ENCODE data around the gene RBM33.

The RBM33 gene

GRCh38 chr7:155803418-155804376, 159.2 kb downstream of the RBM33 start:
- Histone ChIP-seq H3K27me3 (ENCODE audit: control insufficient read depth in 1 of 2, insufficient read depth in 2 of 2, low read length in 2 of 2) (peaks cover 20 to 74% of the 10 kb centered on the region in 2 donors), H3K36me3 (ENCODE audit: insufficient read depth, low read length) (no peaks in the 10 kb centered on the region), H3K4me3 (ENCODE audit: low read depth in 1 of 2, low read length in 2 of 2) (no peak overlapping the region), H3K4me1 (ENCODE audit: insufficient read depth, low read length) (peaks cover 10% of the 10 kb centered on the region), H3K9ac (ENCODE audit: low read length) (no peak overlapping the region), H3K9me3 (ENCODE audit: low read length) (no peaks in the 10 kb centered on the region), H3K27ac (ENCODE audit: low read depth, low read length) (no peak overlapping the region)

GRCh38 chr7:155804431-155804831, 160.0 kb downstream of the RBM33 start:
- no peak overlapping the region for H3K27ac ChIP-seq (ENCODE audit: low read depth, low read length)
- no peaks in the 10 kb centered on the region for H3K9me3 ChIP-seq (ENCODE audit: low read length)
- H3K4me3 ChIP-seq (ENCODE audit: low read depth in 1 of 2, low read length in 2 of 2): peak overlapping the region in 1 of 2 donors; percentile 36
- H3K36me3 ChIP-seq (ENCODE audit: insufficient read depth, low read length): no peaks in the 10 kb centered on the region
- H3K27me3 ChIP-seq (ENCODE audit: control insufficient read depth in 1 of 2, insufficient read depth in 2 of 2, low read length in 2 of 2): peaks cover 24 to 81% of the 10 kb centered on the region in 2 donors
- no peak overlapping the region for H3K9ac ChIP-seq (ENCODE audit: low read length)
- peaks cover 10% of the 10 kb centered on the region for H3K4me1 ChIP-seq (ENCODE audit: insufficient read depth, low read length)

GRCh38 chr7:155804897-155805825, 160.7 kb downstream of the RBM33 start:
- H3K4me1 ChIP-seq (ENCODE audit: insufficient read depth, low read length): peaks cover 10% of the 10 kb centered on the region
- H3K9ac ChIP-seq (ENCODE audit: low read length): no peak overlapping the region
- H3K27me3 ChIP-seq (ENCODE audit: control insufficient read depth in 1 of 2, insufficient read depth in 2 of 2, low read length in 2 of 2): peaks cover 25 to 79% of the 10 kb centered on the region in 2 donors
- H3K27ac ChIP-seq (ENCODE audit: low read depth, low read length): no peak overlapping the region
- no peaks in the 10 kb centered on the region for H3K36me3 ChIP-seq (ENCODE audit: insufficient read depth, low read length)
- no peaks in the 10 kb centered on the region for H3K9me3 ChIP-seq (ENCODE audit: low read length)
- peak overlapping the region; percentile 23 to 36 for H3K4me3 ChIP-seq (ENCODE audit: low read depth in 1 of 2, low read length in 2 of 2)

GRCh38 chr7:155805826-155806095, 161.3 kb downstream of the RBM33 start:
- peak overlapping the region; percentile 23 to 36 for H3K4me3 ChIP-seq (ENCODE audit: low read depth in 1 of 2, low read length in 2 of 2)
- H3K36me3 ChIP-seq (ENCODE audit: insufficient read depth, low read length): no peaks in the 10 kb centered on the region
- peaks cover 10% of the 10 kb centered on the region for H3K4me1 ChIP-seq (ENCODE audit: insufficient read depth, low read length)
- H3K9ac ChIP-seq (ENCODE audit: low read length): no peak overlapping the region
- no peak overlapping the region for H3K27ac ChIP-seq (ENCODE audit: low read depth, low read length)
- peaks cover 25 to 79% of the 10 kb centered on the region in 2 donors for H3K27me3 ChIP-seq (ENCODE audit: control insufficient read depth in 1 of 2, insufficient read depth in 2 of 2, low read length in 2 of 2)
- no peaks in the 10 kb centered on the region for H3K9me3 ChIP-seq (ENCODE audit: low read length)

DNA sequence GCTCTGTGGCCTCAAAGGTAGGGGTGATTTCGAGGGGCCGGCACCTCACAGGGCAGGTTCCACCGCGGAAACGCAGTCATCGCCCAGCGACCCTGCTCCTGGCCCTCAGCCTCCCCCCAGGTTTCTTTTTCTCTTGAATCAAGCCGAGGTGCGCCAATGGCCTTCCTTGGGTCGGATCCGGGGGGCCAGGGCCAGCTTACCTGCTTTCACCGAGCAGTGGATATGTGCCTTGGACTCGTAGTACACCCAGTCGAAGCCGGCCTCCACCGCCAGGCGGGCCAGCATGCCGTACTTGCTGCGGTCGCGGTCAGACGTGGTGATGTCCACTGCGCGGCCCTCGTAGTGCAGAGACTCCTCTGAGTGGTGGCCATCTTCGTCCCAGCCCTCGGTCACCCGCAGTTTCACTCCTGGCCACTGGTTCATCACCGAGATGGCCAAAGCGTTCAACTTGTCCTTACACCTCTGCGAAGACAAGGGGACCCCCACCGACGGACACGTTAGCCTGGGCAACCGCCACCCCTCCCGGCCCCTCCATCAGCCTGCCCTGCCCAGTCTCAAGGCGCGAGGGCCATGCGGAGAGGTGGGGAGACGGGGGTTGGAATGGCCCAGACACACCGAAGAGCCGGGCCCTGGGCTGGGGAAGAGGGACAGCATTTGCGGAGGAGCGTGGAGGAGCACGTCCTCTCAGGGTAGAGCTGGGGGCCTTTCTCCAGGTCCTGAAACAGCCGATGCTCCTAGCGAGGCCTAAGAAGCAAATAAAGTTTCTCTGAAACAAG, 161.8 kb downstream of the RBM33 start:
- H3K9me3 ChIP-seq (ENCODE audit: low read length): no peaks in the 10 kb centered on the region
- H3K27me3 ChIP-seq (ENCODE audit: control insufficient read depth in 1 of 2, insufficient read depth in 2 of 2, low read length in 2 of 2): peaks cover 27 to 79% of the 10 kb centered on the region in 2 donors
- H3K9ac ChIP-seq (ENCODE audit: low read length): no peak overlapping the region
- no peak overlapping the region for H3K4me3 ChIP-seq (ENCODE audit: low read depth in 1 of 2, low read length in 2 of 2)
- no peak overlapping the region for H3K27ac ChIP-seq (ENCODE audit: low read depth, low read length)
- peaks cover 10% of the 10 kb centered on the region for H3K4me1 ChIP-seq (ENCODE audit: insufficient read depth, low read length)
- no peaks in the 10 kb centered on the region for H3K36me3 ChIP-seq (ENCODE audit: insufficient read depth, low read length)

DNA sequence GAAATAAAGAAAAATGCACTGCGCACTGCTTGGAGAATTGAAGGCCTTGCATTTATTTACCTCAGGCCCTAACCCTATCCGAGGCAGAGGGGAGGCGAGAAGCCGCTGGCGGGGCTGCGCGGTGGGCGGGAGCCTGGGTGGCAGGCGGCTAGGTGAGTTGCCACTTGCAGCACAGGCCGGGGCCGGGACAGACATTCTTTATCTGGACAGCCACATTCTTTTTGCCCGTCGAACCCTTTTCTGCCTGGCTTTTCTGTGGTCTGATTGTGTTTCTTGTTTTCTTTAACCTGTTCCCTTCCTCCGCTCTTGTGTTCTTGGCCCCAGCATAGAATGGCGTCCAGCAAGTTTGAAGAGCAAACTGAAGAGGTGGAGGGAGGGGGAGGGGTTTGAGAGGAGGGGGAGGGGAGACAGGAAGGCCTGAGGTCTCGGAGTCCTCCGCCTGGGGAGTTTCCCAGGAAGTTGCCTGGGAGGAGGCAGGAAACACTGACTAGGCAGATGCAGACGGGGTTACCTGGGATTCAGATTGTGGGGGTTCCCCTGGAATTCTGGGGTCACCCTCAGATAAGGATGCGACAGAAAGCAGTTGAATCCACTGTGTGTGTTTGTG, 162.7 kb downstream of the RBM33 start:
- Histone ChIP-seq H3K4me1 (ENCODE audit: insufficient read depth, low read length) (peaks cover 10% of the 10 kb centered on the region), H3K9me3 (ENCODE audit: low read length) (no peaks in the 10 kb centered on the region), H3K27me3 (ENCODE audit: control insufficient read depth in 1 of 2, insufficient read depth in 2 of 2, low read length in 2 of 2) (peaks cover 31 to 85% of the 10 kb centered on the region in 2 donors), H3K4me3 (ENCODE audit: low read depth in 1 of 2, low read length in 2 of 2) (no peak overlapping the region), H3K36me3 (ENCODE audit: insufficient read depth, low read length) (no peaks in the 10 kb centered on the region), H3K9ac (ENCODE audit: low read length) (no peak overlapping the region), H3K27ac (ENCODE audit: low read depth, low read length) (no peak overlapping the region)

GRCh38 chr7:155807789-155808548, 163.5 kb downstream of the RBM33 start:
- Histone ChIP-seq H3K36me3 (ENCODE audit: insufficient read depth, low read length) (no peaks in the 10 kb centered on the region), H3K4me1 (ENCODE audit: insufficient read depth, low read length) (peaks cover 10% of the 10 kb centered on the region), H3K9me3 (ENCODE audit: low read length) (no peaks in the 10 kb centered on the region), H3K4me3 (ENCODE audit: low read depth in 1 of 2, low read length in 2 of 2) (no peak overlapping the region), H3K9ac (ENCODE audit: low read length) (no peak overlapping the region), H3K27me3 (ENCODE audit: control insufficient read depth in 1 of 2, insufficient read depth in 2 of 2, low read length in 2 of 2) (peaks cover 39 to 93% of the 10 kb centered on the region in 2 donors), H3K27ac (ENCODE audit: low read depth, low read length) (no peak overlapping the region)

DNA sequence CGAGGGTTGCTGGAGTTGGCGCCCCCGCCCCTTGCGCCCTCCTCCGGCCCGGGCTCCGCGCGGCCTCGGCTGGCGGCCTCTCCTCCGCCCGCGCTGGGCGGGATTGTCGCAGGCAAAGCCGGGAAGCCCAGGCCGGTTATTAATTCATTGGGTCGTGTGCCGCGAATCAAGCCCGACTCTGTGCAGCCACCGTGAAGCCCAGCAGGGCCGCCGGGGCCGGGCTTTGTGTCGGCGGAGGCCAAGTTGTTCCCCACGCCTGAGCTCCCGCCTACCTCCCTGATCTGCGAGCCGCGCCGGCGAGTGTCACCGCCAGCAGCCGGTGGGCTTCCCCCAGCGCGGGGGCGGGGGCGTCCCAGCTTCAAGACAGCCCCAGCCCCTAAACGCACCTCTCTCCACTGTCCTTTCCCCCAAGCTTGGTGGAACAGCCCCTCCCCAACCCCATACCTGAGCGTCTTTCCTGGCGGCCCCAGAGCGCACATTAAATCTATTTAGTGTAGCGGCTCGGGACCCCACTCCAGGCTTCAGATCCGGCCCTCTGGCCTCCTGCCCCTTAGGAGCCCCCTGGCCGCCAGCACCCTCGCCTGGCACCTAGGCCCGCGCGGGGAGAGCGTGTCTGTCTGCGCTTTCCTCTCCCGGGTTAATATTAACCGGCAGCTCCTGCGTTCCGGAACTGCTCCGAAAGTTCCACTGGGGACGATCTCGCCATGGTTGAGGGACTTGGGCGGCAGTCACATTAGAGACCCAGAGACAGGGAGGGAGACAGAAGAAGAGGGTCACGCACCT, 164.3 kb downstream of the RBM33 start:
- Histone ChIP-seq H3K36me3 (ENCODE audit: insufficient read depth, low read length) (no peaks in the 10 kb centered on the region), H3K27ac (ENCODE audit: low read depth, low read length) (no peak overlapping the region), H3K9ac (ENCODE audit: low read length) (no peak overlapping the region), H3K4me1 (ENCODE audit: insufficient read depth, low read length) (peaks cover 10% of the 10 kb centered on the region), H3K27me3 (ENCODE audit: control insufficient read depth in 1 of 2, insufficient read depth in 2 of 2, low read length in 2 of 2) (peaks cover 39 to 93% of the 10 kb centered on the region in 2 donors), H3K9me3 (ENCODE audit: low read length) (no peaks in the 10 kb centered on the region), H3K4me3 (ENCODE audit: low read depth in 1 of 2, low read length in 2 of 2) (no peak overlapping the region)

GRCh38 chr7:155809332-155809946, 165.0 kb downstream of the RBM33 start:
- Histone ChIP-seq H3K4me1 (ENCODE audit: insufficient read depth, low read length) (peaks cover 10% of the 10 kb centered on the region), H3K36me3 (ENCODE audit: insufficient read depth, low read length) (no peaks in the 10 kb centered on the region), H3K27me3 (ENCODE audit: control insufficient read depth in 1 of 2, insufficient read depth in 2 of 2, low read length in 2 of 2) (peaks cover 37 to 96% of the 10 kb centered on the region in 2 donors), H3K27ac (ENCODE audit: low read depth, low read length) (no peak overlapping the region), H3K4me3 (ENCODE audit: low read depth in 1 of 2, low read length in 2 of 2) (no peak overlapping the region), H3K9ac (ENCODE audit: low read length) (no peak overlapping the region), H3K9me3 (ENCODE audit: low read length) (no peaks in the 10 kb centered on the region)

Measured in muscle layer of colon (tissue), 2 donors.